HUES6 (cell line): ENCODE data around the gene EDARADD.

Experiments
- H3K27ac ChIP-seq: 2 replicates; pipeline ENCODE4 v1.7.0; 2013; ENCODE audit warnings: low read depth, mild to moderate bottlenecking, low read length, inconsistent platforms
- H3K27me3 ChIP-seq: 2 replicates; pipeline ENCODE4 v1.6.1; 2013; ENCODE audit warnings: low read length; ENCODE audit not compliant: control insufficient read depth, insufficient read depth
- H3K36me3 ChIP-seq: 2 replicates; pipeline ENCODE4 v1.6.1; 2013; ENCODE audit warnings: low read length; ENCODE audit not compliant: control insufficient read depth, insufficient read depth
- H3K4me1 ChIP-seq: 2 replicates; pipeline ENCODE4 v1.6.1; 2013; ENCODE audit warnings: low read length; ENCODE audit not compliant: control insufficient read depth, insufficient read depth
- H3K4me3 ChIP-seq: 2 replicates; pipeline ENCODE4 v1.5.1; 2013; ENCODE audit warnings: low read depth, low read length
- H3K9ac ChIP-seq: one replicate; pipeline ENCODE4 v1.6.1; 2013; ENCODE audit warnings: mild to moderate bottlenecking, low read length
- H3K9me3 ChIP-seq: 2 replicates; pipeline ENCODE4 v1.6.1; 2013; ENCODE audit warnings: low read depth, low read length; ENCODE audit not compliant: control insufficient read depth, insufficient read depth

Gene EDARADD

GRCh38 chr1:236532850-236533249, 138.8 kb downstream of the EDARADD start:
- H3K4me3 ChIP-seq, result no peak overlapping the region
- H3K27me3 ChIP-seq, result no peaks in the 10 kb centered on the region
- no peaks in the 10 kb centered on the region; the same call in 1 of the 2 replicates for H3K4me1 ChIP-seq
- no peak overlapping the region for H3K27ac ChIP-seq
- no peaks in the 10 kb centered on the region for H3K9me3 ChIP-seq
- H3K36me3 ChIP-seq, result no peaks in the 10 kb centered on the region
- H3K9ac ChIP-seq, result no peak overlapping the region

GRCh38 chr1:236534151-236534651, 140.1 kb downstream of the EDARADD start:
- H3K9me3 ChIP-seq, result no peaks in the 10 kb centered on the region
- H3K4me1 ChIP-seq, result no peaks in the 10 kb centered on the region
- no peak overlapping the region for H3K9ac ChIP-seq
- no peak overlapping the region for H3K4me3 ChIP-seq
- H3K27me3 ChIP-seq, result no peaks in the 10 kb centered on the region
- H3K36me3 ChIP-seq, result no peaks in the 10 kb centered on the region
- no peak overlapping the region for H3K27ac ChIP-seq
